Pons (tissue), 1 donor: ENCODE measurements around the gene TAMM41.
A peak's percentile ranks its signal among the peaks of the same experiment; 100 is the strongest.
"Not testable (repeated sequence)": the region's sequence is repeated elsewhere in the genome, so short reads cannot be mapped to it uniquely, and the experiment has no call there.

Experiments used
- DNase-seq: peaks from one replicate; pipeline ENCODE4 v3.0.0-alpha.2; 2016; ENCODE audit warnings: low spot score

The TAMM41 gene

GRCh38 chr3:11764931-11765363 lies 81.7 kb downstream of the TAMM41 start:
- DNase-seq, result peak; percentile 69

- DNase-seq, result no peak
These were observed 86.7 kb downstream of the TAMM41 start for GRCh38 chr3:11759996-11760395.

- DNase-seq, result no peak
These were observed 88.8 kb downstream of the TAMM41 start for GRCh38 chr3:11757929-11758328.

GRCh38 chr3:11757441-11757875 lies 89.2 kb downstream of the TAMM41 start:
- no peak for DNase-seq

GRCh38 chr3:11755276-11755675 lies 91.4 kb downstream of the TAMM41 start:
- DNase-seq, result no peak

GRCh38 chr3:11752254-11752653 lies 94.4 kb downstream of the TAMM41 start:
- not testable (repeated sequence) for DNase-seq

- not testable (repeated sequence) for DNase-seq
These were observed 98.4 kb downstream of the TAMM41 start for GRCh38 chr3:11748306-11748705.
